ENCODE data around the gene PXN. TPM values are rescaled to one million over a fixed set of nuclear protein-coding genes. Genes with fewer than 3 reads are reported as not detected.

PXN gene
- total and polyA plus RNA-seq, 2 of the 13 experiments (the other 11 are each of a cell fraction or from before 2014, with no cell fraction given): 13.6 to 14.2 TPM

DNA sequence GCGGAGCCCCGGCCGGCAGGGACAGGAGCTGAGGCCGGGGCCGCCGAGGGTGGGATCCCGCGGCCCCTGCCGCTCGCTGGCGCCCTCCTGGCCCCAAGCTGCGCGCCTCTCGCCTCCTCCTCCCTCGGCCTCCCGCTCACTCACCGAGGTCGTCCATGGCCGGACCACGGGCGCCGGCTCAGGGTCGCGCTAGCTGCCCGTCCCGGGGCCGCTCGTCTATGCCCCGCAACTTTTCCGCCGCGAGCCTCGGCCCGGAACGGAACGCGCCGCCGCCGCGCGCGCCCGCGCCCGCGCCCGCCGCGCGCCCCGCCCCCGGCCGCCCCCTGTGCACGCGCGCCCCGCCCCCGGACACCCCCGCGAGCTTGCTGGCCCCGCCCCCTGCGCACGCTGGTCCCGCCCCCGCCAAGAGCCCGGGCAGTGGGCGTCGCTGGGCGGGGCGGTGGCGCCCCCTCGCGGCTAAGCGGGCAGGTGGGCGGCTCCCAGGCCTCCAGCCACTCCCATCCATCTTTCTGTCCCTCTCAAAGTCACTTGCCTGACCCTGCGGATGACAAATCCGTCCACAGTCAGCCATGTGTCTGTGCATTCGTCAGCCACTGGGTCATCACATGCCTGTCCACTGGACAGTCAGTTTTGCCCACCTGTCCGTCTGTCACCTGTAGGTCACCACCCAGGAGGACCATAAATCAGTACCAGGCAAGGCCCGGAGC is at the start of gene PXN (continued):
- TF ChIP-seq RFXAP (CRISPR knock-in tag; IDR thresholded peaks at IDR 0.05; ENCODE audit: borderline replicate concordance) (no peak), RFX5 (IDR thresholded peaks at IDR 0.05; ENCODE audit: low read depth, low read length) (no peak), SP140L (CRISPR knock-in tag; IDR thresholded peaks at IDR 0.05; ENCODE audit: borderline replicate concordance) (no peak), MTA1 (CRISPR knock-in tag; IDR thresholded peaks at IDR 0.05; ENCODE audit: borderline replicate concordance) (0 out of 2 replicates have a peak, but pooled peaks have one; percentile 50), MAFG (CRISPR knock-in tag; IDR thresholded peaks at IDR 0.05) (no peak), TMF1 (CRISPR knock-in tag; IDR thresholded peaks at IDR 0.05; ENCODE audit: low read depth) (no peak), SP5 (CRISPR knock-in tag; IDR thresholded peaks at IDR 0.05; ENCODE audit: borderline replicate concordance, low read depth) (peak; percentile 65; the same call in 1 of the 2 replicates), ZNF180 (CRISPR knock-in tag; IDR thresholded peaks at IDR 0.05; ENCODE audit: borderline replicate concordance, low read depth) (no peak), TSC22D2 (CRISPR knock-in tag; IDR thresholded peaks at IDR 0.05; ENCODE audit: borderline replicate concordance) (no peak), SIN3A (IDR thresholded peaks at IDR 0.05; ENCODE audit: borderline replicate concordance, low read depth, low read length) (peak; percentile 41; the same call in 1 of the 2 replicates)
- TF ChIP-seq, protein P1, sequence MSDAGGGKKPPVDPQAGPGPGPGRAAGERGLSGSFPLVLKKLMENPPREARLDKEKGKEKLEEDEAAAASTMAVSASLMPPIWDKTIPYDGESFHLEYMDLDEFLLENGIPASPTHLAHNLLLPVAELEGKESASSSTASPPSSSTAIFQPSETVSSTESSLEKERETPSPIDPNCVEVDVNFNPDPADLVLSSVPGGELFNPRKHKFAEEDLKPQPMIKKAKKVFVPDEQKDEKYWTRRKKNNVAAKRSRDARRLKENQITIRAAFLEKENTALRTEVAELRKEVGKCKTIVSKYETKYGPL (CRISPR knock-in tag; IDR thresholded peaks at IDR 0.05): no peak
- TF ChIP-seq, protein P2, sequence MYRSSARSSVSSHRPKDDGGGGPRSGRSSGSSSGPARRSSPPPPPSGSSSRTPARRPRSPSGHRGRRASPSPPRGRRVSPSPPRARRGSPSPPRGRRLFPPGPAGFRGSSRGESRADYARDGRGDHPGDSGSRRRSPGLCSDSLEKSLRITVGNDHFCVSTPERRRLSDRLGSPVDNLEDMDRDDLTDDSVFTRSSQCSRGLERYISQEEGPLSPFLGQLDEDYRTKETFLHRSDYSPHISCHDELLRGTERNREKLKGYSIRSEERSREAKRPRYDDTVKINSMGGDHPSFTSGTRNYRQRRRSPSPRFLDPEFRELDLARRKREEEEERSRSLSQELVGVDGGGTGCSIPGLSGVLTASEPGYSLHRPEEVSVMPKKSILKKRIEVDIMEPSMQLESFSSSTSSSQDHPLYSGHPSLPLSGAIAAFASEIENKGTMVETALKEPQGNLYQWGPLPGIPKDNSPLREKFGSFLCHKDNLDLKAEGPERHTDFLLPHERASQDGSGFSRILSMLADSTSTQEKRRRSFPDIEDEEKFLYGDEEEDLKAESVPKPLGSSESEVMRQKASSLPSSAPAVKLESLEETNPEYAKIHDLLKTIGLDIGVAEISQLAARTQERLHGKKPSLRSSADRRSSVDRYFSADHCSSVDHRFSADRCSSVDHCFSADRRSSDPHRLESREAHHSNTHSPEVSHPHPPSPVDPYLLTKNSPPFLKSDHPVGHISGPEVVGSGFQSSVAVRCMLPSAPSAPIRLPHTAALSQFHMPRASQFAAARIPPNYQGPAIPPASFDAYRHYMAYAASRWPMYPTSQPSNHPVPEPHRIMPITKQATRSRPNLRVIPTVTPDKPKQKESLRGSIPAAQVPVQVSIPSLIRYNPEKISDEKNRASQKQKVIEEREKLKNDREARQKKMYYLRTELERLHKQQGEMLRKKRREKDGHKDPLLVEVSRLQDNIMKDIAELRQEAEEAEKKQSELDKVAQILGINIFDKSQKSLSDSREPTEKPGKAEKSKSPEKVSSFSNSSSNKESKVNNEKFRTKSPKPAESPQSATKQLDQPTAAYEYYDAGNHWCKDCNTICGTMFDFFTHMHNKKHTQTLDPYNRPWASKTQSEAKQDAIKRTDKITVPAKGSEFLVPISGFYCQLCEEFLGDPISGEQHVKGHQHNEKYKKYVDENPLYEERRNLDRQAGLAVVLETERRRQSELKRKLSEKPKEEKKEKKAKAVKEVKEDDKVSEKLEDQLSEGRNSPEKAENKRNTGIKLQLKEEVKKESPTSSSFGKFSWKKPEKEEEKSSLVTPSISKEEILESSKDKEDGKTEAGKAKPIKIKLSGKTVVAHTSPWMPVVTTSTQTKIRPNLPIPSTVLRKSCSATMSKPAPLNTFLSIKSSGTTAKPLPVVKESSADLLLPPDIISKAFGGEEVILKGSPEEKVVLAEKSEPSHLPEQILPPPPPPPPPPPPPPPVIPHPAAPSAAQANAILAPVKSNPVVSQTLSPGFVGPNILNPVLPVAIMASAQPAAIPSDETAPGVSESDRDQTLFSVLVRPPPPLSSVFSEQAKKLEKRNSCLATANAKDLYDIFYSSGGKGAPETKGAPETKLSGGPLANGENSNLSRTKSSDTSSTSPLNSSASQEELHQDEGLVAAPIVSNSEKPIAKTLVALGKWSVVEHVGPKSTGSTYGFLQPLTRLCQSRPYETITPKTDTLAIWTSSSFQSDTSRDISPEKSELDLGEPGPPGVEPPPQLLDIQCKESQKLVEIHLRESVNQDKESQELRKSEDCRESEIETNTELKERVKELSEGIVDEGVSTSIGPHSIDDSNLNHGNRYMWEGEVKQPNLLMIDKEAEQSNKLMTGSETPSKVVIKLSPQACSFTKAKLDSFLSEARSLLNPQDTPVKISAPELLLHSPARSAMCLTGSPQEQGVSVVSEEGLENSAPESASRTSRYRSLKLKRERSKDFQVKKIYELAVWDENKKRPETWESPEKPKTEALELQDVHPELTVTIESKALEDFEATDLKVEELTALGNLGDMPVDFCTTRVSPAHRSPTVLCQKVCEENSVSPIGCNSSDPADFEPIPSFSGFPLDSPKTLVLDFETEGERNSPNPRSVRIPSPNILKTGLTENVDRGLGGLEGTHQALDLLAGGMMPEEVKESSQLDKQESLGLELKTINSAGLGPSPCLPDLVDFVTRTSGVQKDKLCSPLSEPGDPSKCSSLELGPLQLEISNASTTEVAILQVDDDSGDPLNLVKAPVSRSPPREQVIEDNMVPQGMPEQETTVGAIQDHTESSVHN (CRISPR knock-in tag; IDR thresholded peaks at IDR 0.05): peak; percentile 89; the same call in 1 of the 2 replicates
- TF ChIP-seq, protein P3, sequence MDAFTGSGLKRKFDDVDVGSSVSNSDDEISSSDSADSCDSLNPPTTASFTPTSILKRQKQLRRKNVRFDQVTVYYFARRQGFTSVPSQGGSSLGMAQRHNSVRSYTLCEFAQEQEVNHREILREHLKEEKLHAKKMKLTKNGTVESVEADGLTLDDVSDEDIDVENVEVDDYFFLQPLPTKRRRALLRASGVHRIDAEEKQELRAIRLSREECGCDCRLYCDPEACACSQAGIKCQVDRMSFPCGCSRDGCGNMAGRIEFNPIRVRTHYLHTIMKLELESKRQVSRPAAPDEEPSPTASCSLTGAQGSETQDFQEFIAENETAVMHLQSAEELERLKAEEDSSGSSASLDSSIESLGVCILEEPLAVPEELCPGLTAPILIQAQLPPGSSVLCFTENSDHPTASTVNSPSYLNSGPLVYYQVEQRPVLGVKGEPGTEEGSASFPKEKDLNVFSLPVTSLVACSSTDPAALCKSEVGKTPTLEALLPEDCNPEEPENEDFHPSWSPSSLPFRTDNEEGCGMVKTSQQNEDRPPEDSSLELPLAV (CRISPR knock-in tag; conservative IDR thresholded peaks at IDR 0.05; ENCODE audit: low read depth): no peak
- TF ChIP-seq, protein P4, sequence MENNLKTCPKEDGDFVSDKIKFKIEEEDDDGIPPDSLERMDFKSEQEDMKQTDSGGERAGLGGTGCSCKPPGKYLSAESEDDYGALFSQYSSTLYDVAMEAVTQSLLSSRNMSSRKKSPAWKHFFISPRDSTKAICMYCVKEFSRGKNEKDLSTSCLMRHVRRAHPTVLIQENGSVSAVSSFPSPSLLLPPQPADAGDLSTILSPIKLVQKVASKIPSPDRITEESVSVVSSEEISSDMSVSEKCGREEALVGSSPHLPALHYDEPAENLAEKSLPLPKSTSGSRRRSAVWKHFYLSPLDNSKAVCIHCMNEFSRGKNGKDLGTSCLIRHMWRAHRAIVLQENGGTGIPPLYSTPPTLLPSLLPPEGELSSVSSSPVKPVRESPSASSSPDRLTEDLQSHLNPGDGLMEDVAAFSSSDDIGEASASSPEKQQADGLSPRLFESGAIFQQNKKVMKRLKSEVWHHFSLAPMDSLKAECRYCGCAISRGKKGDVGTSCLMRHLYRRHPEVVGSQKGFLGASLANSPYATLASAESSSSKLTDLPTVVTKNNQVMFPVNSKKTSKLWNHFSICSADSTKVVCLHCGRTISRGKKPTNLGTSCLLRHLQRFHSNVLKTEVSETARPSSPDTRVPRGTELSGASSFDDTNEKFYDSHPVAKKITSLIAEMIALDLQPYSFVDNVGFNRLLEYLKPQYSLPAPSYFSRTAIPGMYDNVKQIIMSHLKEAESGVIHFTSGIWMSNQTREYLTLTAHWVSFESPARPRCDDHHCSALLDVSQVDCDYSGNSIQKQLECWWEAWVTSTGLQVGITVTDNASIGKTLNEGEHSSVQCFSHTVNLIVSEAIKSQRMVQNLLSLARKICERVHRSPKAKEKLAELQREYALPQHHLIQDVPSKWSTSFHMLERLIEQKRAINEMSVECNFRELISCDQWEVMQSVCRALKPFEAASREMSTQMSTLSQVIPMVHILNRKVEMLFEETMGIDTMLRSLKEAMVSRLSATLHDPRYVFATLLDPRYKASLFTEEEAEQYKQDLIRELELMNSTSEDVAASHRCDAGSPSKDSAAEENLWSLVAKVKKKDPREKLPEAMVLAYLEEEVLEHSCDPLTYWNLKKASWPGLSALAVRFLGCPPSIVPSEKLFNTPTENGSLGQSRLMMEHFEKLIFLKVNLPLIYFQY (CRISPR knock-in tag; IDR thresholded peaks at IDR 0.05; ENCODE audit: borderline replicate concordance): no peak

Data from HepG2 (cell line).